ENCODE results near the gene ATP5PD. TPM values are rescaled to one million over a fixed set of nuclear protein-coding genes. Genes with fewer than 3 reads are reported as not detected.

ATP5PD gene
- total RNA-seq, 1 experiment from 2014 or later, result 289 TPM

DNA sequence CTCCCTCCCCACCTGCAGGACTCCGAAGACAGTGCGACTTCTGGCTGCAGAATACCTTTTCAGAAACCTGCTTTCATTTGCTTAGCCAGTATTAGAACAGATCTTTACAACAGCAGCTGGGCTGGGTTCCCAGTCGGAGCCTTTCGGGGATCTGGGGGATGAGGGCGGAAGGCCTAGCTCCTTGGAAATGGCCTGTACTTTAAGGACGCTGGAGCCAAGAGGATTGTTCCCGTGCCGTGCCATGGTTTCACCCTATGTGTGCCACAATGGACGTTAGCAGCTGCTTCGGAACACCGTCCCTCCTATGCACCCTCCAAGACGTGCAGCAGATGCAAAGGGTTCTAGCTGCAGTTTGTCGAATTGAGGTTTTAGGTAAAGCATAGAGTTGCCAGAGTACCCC is 16.4 kb upstream of the ATP5PD start:
- Mint-ChIP-seq H3K9me3 (ENCODE audit: low read depth, unreplicated experiment) (no peaks in the 10 kb centered on the region), H3K27me3 (ENCODE audit: unreplicated experiment) (no peaks in the 10 kb centered on the region), H3K36me3 (ENCODE audit: insufficient read depth, unreplicated experiment) (peaks cover 39% of the 10 kb centered on the region), H3K27ac (ENCODE audit: unreplicated experiment) (no peak overlapping the region), H3K4me3 (ENCODE audit: low read depth, unreplicated experiment) (no peak overlapping the region), H3K4me1 (ENCODE audit: low read depth, unreplicated experiment) (no peaks in the 10 kb centered on the region)
- CTCF ChIA-PET, result interaction anchor here (0.6 to 1.3 kb wide), 2 partner anchors 16 to 145 kb away, joined by 3 read pairs; no protein-coding TSS in a partner anchor
- BruUV-seq (replicated peaks), result no TSS peak
- TF ChIP-seq, protein P1, sequence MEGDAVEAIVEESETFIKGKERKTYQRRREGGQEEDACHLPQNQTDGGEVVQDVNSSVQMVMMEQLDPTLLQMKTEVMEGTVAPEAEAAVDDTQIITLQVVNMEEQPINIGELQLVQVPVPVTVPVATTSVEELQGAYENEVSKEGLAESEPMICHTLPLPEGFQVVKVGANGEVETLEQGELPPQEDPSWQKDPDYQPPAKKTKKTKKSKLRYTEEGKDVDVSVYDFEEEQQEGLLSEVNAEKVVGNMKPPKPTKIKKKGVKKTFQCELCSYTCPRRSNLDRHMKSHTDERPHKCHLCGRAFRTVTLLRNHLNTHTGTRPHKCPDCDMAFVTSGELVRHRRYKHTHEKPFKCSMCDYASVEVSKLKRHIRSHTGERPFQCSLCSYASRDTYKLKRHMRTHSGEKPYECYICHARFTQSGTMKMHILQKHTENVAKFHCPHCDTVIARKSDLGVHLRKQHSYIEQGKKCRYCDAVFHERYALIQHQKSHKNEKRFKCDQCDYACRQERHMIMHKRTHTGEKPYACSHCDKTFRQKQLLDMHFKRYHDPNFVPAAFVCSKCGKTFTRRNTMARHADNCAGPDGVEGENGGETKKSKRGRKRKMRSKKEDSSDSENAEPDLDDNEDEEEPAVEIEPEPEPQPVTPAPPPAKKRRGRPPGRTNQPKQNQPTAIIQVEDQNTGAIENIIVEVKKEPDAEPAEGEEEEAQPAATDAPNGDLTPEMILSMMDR (IDR thresholded peaks at IDR 0.05; ENCODE audit: unreplicated experiment), result no peak
- intact Hi-C loops (cut with micrococcal nuclease; ENCODE audit: unreplicated experiment), result no loop called here
- DNase-seq, result no peak

DNA sequence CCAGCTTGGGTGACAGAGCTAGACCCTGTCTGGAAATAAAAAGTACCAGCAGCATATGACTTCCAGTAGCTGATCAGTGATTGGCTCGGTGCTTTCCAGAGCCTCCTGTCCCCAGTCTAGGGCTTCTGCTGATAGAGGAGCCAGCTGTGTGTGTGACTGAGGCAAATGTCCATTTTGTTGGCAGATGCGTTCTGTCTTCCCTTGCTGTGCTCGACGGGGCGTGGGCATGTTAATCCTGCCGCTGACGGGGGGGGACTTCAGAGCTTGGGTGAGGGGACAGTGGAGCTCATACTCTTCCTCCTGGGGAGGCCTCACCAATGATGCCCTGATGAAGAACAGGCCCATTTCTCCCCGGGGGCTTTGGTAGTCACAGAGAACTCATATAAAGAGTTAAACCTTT is 14.8 kb upstream of the ATP5PD start:
- no peak for DNase-seq
- Mint-ChIP-seq H3K27me3 (ENCODE audit: unreplicated experiment) (no peaks in the 10 kb centered on the region), H3K9me3 (ENCODE audit: low read depth, unreplicated experiment) (no peaks in the 10 kb centered on the region), H3K4me3 (ENCODE audit: low read depth, unreplicated experiment) (no peak overlapping the region), H3K27ac (ENCODE audit: unreplicated experiment) (no peak overlapping the region), H3K4me1 (ENCODE audit: low read depth, unreplicated experiment) (no peaks in the 10 kb centered on the region), H3K36me3 (ENCODE audit: insufficient read depth, unreplicated experiment) (peaks cover 39% of the 10 kb centered on the region)
- intact Hi-C loops (cut with micrococcal nuclease; ENCODE audit: unreplicated experiment), result no loop called here
- CTCF ChIA-PET, result interaction anchor here (1.0 kb wide), 1 partner anchor 8 kb away, joined by 3 read pairs; no protein-coding TSS in a partner anchor
- BruUV-seq (replicated peaks), result no TSS peak
- TF ChIP-seq, protein P1 (IDR thresholded peaks at IDR 0.05; ENCODE audit: unreplicated experiment), result no peak

GRCh38 chr17:75061055-75061438 is 14.3 kb upstream of the ATP5PD start:
- TF ChIP-seq, protein P1 (IDR thresholded peaks at IDR 0.05; ENCODE audit: unreplicated experiment), result no peak
- no peaks in the 10 kb centered on the region for H3K27me3 Mint-ChIP-seq (ENCODE audit: unreplicated experiment)
- H3K36me3 Mint-ChIP-seq (ENCODE audit: insufficient read depth, unreplicated experiment), result peaks cover 38% of the 10 kb centered on the region
- H3K27ac Mint-ChIP-seq (ENCODE audit: unreplicated experiment), result no peak overlapping the region
- H3K9me3 Mint-ChIP-seq (ENCODE audit: low read depth, unreplicated experiment), result no peaks in the 10 kb centered on the region
- CTCF ChIA-PET, result interaction anchor here (1.3 to 1.4 kb wide), 2 partner anchors 45 to 53 kb away, joined by 4 read pairs; no protein-coding TSS in a partner anchor
- intact Hi-C loops (cut with micrococcal nuclease; ENCODE audit: unreplicated experiment), result no loop called here
- BruUV-seq (replicated peaks), result no TSS peak
- no peaks in the 10 kb centered on the region for H3K4me1 Mint-ChIP-seq (ENCODE audit: low read depth, unreplicated experiment)
- H3K4me3 Mint-ChIP-seq (ENCODE audit: low read depth, unreplicated experiment), result no peak overlapping the region
- no peak for DNase-seq

DNA sequence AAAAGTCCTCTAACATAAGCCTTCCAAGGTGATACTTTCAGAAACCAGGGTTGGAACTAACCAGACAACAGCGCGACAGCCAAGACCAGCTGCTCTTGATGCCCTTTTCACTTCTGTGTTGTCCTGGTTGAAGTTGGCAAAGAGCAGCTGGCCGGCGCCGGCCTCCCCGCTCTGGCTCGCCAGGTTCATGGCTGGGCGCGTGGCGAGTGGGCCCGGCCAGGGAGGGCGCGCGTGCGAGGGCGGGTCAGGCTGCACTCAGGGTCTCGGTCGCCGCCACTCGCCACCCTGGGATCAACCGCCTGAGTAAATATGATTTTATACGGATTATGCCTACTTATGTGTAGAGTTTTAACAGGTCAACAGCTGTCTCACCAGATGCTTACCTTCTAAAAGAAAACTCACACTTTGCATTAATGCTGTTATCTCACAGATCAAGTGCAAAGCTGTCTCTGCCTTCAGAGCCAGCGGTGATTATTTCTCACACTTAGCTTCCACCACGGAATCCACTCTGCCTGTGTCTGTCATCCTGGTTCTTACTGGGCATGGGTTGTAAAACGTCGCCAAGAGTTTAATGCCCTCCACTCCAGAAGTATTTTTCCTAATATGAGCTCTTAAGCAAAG is 13.8 kb upstream of the ATP5PD start:
- no peak for DNase-seq
- peaks cover 38% of the 10 kb centered on the region for H3K36me3 Mint-ChIP-seq (ENCODE audit: insufficient read depth, unreplicated experiment)
- BruUV-seq (replicated peaks), result no TSS peak
- no peaks in the 10 kb centered on the region for H3K9me3 Mint-ChIP-seq (ENCODE audit: low read depth, unreplicated experiment)
- TF ChIP-seq, protein P1 (IDR thresholded peaks at IDR 0.05; ENCODE audit: unreplicated experiment), result no peak
- intact Hi-C loops (cut with micrococcal nuclease; ENCODE audit: unreplicated experiment), result no loop called here
- no peaks in the 10 kb centered on the region for H3K4me1 Mint-ChIP-seq (ENCODE audit: low read depth, unreplicated experiment)
- H3K27me3 Mint-ChIP-seq (ENCODE audit: unreplicated experiment), result no peaks in the 10 kb centered on the region
- H3K27ac Mint-ChIP-seq (ENCODE audit: unreplicated experiment), result no peak overlapping the region
- CTCF ChIA-PET, result interaction anchor here (0.8 to 1.4 kb wide), 11 partner anchors 27 to 141 kb away, joined by 3 to 6 read pairs (median 4); partner anchors contain the start of genes ARMC7 and SLC16A5
- no peak overlapping the region for H3K4me3 Mint-ChIP-seq (ENCODE audit: low read depth, unreplicated experiment)
